MCF 10A (cell line): ENCODE results near the gene SCNN1B. TPM values are rescaled to one million over a fixed set of nuclear protein-coding genes. Genes with fewer than 3 reads are reported as not detected.

Experiments used
- BruUV-seq: library from RNA; stranded (reverse); fragments of 400-500 nt; replicated peaks from 2 replicates; lab custom pipeline; 2021; lab: Mats Ljungman, UMichigan
- CTCF ChIA-PET: fragments of 300-600 bp; sonication (Branson Sonifier 250); formaldehyde crosslinking; extraction: SDS; loops from one replicate; lab custom pipeline; 2021; ENCODE audit warnings: antibody characterized with exemption, inconsistent platforms; lab: Yijun Ruan, JAX
- POLR2A ChIA-PET: fragments of 300-600, 350-650 bp; sonication (Branson Sonifier 250); formaldehyde crosslinking; extraction: SDS; loops from one replicate; lab custom pipeline; 2020; ENCODE audit warnings: antibody characterized with exemption, inconsistent platforms; lab: Yijun Ruan, JAX
- DNase-seq: peaks from one replicate; pipeline ENCODE4 v3.0.0-alpha.2; 2018; ENCODE audit not compliant: unreplicated experiment
- H3K27ac Mint-ChIP-seq: one replicate; pipeline ENCODE4 v1.8.0; 2022; ENCODE audit warnings: mild to moderate bottlenecking, low read depth, mixed read lengths; ENCODE audit not compliant: unreplicated experiment
- H3K27me3 Mint-ChIP-seq: one replicate; pipeline ENCODE4 v1.8.0; 2022; ENCODE audit warnings: mixed read lengths; ENCODE audit not compliant: insufficient read depth, unreplicated experiment
- H3K36me3 Mint-ChIP-seq: one replicate; pipeline ENCODE4 v1.8.0; 2022; ENCODE audit warnings: mild to moderate bottlenecking, moderate library complexity, mixed read lengths; ENCODE audit not compliant: insufficient read depth, unreplicated experiment
- H3K4me1 Mint-ChIP-seq: one replicate; pipeline ENCODE4 v1.8.0; 2022; ENCODE audit warnings: mixed read lengths; ENCODE audit not compliant: insufficient read depth, unreplicated experiment
- H3K4me3 Mint-ChIP-seq: one replicate; pipeline ENCODE4 v1.8.0; 2022; ENCODE audit warnings: mild to moderate bottlenecking, moderate library complexity, mixed read lengths; ENCODE audit not compliant: unreplicated experiment
- H3K9me3 Mint-ChIP-seq: one replicate; pipeline ENCODE4 v1.8.0; 2022; ENCODE audit warnings: mixed read lengths; ENCODE audit not compliant: unreplicated experiment
- CTCF ChIP-seq: fragments of 200-600 bp; IDR thresholded peaks from one replicate; pipeline ENCODE4 v1.8.0; 2022; ENCODE audit warnings: antibody characterized with exemption, mild to moderate bottlenecking; ENCODE audit not compliant: unreplicated experiment
- intact Hi-C: fragments of 100-400 bp; cut with micrococcal nuclease; formaldehyde crosslinking; loops from 2 replicates; pipeline ENCODE4 v1.14.1; 2022
- total RNA-seq: library from RNA; stranded (reverse); gene quantifications from 2 replicates; pipeline ENCODE4 v1.2.3, GENCODE V29; 2022

The SCNN1B gene
- total RNA-seq, 1 experiment from 2014 or later = 12.5 TPM

- Mint-ChIP-seq H3K4me1 (peaks cover 12% of the 10 kb centered on the region), H3K36me3 (peaks cover 17% of the 10 kb centered on the region), H3K4me3 (no peak overlapping the region), H3K27me3 (no peaks in the 10 kb centered on the region), H3K27ac (no peak overlapping the region), H3K9me3 (no peaks in the 10 kb centered on the region)
- ChIA-PET POLR2A (no interaction called here), CTCF (interaction anchor here (0.6 to 1.5 kb wide), 2 partner anchors 52 to 148 kb away, joined by 3 to 5 read pairs; partner anchors contain the start of gene SCNN1G)
- intact Hi-C loops = no loop called here
- no peak for DNase-seq
- BruUV-seq = no TSS peak
- TF ChIP-seq CTCF = no peak
Measured at GRCh38 chr16:23330583-23331249, 28.6 kb downstream of the SCNN1B start.

GRCh38 chr16:23333034-23333579 lies 31.0 kb downstream of the SCNN1B start:
- CTCF ChIA-PET = interaction anchor here (0.6 to 1.2 kb wide), 2 partner anchors 29 to 102 kb away, joined by 3 to 4 read pairs; no protein-coding TSS in a partner anchor
- no peak for DNase-seq

GRCh38 chr16:23333831-23334456 lies 31.8 kb downstream of the SCNN1B start:
- no peak for TF ChIP-seq CTCF
- ChIA-PET CTCF (interaction anchor here (0.6 kb wide), 1 partner anchor 29 kb away, joined by 3 read pairs; no protein-coding TSS in a partner anchor), POLR2A (no interaction called here)
- Mint-ChIP-seq H3K4me3 (no peak overlapping the region), H3K27ac (no peak overlapping the region), H3K27me3 (no peaks in the 10 kb centered on the region), H3K36me3 (peaks cover 6% of the 10 kb centered on the region), H3K9me3 (no peaks in the 10 kb centered on the region), H3K4me1 (peaks cover 17% of the 10 kb centered on the region)
- DNase-seq = no peak
- BruUV-seq = no TSS peak
- intact Hi-C loops = no loop called here

More at GRCh38 chr16:23333034-23333579, 31.0 kb downstream of the SCNN1B start:
- H3K27ac Mint-ChIP-seq = no peak overlapping the region
- H3K4me3 Mint-ChIP-seq = no peak overlapping the region
- H3K9me3 Mint-ChIP-seq = no peaks in the 10 kb centered on the region
- no peak for TF ChIP-seq CTCF
- no TSS peak for BruUV-seq
- H3K4me1 Mint-ChIP-seq = peaks cover 17% of the 10 kb centered on the region
- peaks cover 11% of the 10 kb centered on the region for H3K36me3 Mint-ChIP-seq
- POLR2A ChIA-PET = no interaction called here
- intact Hi-C loops = no loop called here
- no peaks in the 10 kb centered on the region for H3K27me3 Mint-ChIP-seq

GRCh38 chr16:23334457-23334853 lies 32.4 kb downstream of the SCNN1B start:
- no peak overlapping the region for H3K27ac Mint-ChIP-seq
- no peaks in the 10 kb centered on the region for H3K9me3 Mint-ChIP-seq
- no peak for DNase-seq
- no TSS peak for BruUV-seq
- no peak overlapping the region for H3K4me3 Mint-ChIP-seq
- ChIA-PET POLR2A (no interaction called here), CTCF (no interaction called here)
- H3K27me3 Mint-ChIP-seq = no peaks in the 10 kb centered on the region
- intact Hi-C loops = no loop called here
- H3K4me1 Mint-ChIP-seq = peaks cover 17% of the 10 kb centered on the region
- peaks cover 6% of the 10 kb centered on the region for H3K36me3 Mint-ChIP-seq
- TF ChIP-seq CTCF = no peak
